Measurements from ENCODE around the gene SLC8A1.

DNA sequence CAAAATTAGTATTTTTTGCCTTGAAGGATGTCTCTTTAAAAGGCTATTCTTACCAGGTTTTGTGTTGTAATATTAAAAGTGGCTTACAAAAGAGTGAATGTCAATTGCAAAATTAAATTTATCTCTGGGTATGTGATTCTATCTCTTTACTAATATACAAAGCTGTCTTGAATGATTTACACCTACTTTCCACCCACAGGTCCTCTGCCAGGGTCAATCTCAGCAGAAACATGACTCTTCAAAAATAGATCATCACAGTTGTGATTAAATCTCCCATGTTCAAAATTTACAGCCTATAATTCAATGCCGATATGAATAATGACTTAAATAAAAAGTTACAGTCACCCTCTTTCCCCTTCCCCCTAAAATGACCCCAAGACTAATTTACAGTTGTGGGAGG lies 78.8 kb downstream of the SLC8A1 start:
- no peak for TF ChIP-seq POLR2A (IDR thresholded peaks at IDR 0.05)
- TF ChIP-seq, protein P1, sequence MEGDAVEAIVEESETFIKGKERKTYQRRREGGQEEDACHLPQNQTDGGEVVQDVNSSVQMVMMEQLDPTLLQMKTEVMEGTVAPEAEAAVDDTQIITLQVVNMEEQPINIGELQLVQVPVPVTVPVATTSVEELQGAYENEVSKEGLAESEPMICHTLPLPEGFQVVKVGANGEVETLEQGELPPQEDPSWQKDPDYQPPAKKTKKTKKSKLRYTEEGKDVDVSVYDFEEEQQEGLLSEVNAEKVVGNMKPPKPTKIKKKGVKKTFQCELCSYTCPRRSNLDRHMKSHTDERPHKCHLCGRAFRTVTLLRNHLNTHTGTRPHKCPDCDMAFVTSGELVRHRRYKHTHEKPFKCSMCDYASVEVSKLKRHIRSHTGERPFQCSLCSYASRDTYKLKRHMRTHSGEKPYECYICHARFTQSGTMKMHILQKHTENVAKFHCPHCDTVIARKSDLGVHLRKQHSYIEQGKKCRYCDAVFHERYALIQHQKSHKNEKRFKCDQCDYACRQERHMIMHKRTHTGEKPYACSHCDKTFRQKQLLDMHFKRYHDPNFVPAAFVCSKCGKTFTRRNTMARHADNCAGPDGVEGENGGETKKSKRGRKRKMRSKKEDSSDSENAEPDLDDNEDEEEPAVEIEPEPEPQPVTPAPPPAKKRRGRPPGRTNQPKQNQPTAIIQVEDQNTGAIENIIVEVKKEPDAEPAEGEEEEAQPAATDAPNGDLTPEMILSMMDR (IDR thresholded peaks at IDR 0.05): no peak
- no peak for TF ChIP-seq EP300 (IDR thresholded peaks at IDR 0.05)
